CD4-positive, alpha-beta T cell (primary cell): Measurements from ENCODE around the gene IZUMO1. TPM values are rescaled to one million over a fixed set of nuclear protein-coding genes. Genes with fewer than 3 reads are reported as not detected.

Experiments used
- ATAC-seq: fragments of 200-7000 bp; cut with Tn5 transposase; one replicate; pipeline ENCODE4 v1.10.0; 2022; ENCODE audit warnings: mild to moderate bottlenecking; ENCODE audit not compliant: poor library complexity
- CTCF ChIA-PET: fragments of 350-600 bp; sonication (Branson Sonifier 250); formaldehyde crosslinking; loops from one replicate; lab custom pipeline; 2021; ENCODE audit warnings: antibody characterized with exemption, inconsistent platforms; lab: Charles Lee
- POLR2A ChIA-PET: fragments of 350-600 bp; sonication (Branson Sonifier 250); formaldehyde crosslinking; loops from one replicate; lab custom pipeline; 2021; ENCODE audit warnings: antibody characterized with exemption, inconsistent platforms; lab: Charles Lee
- DNase-seq, 14 experiments: peaks; one replicate each; pipeline ENCODE4 v3.0.0-alpha.2; 2013 to 2020; ENCODE audit warnings: mixed read lengths in 2 of 14
- H3K27ac ChIP-seq, 2 donors: one replicate each; pipeline versions ENCODE4 v1.5.1 to v1.7.0; 2013; ENCODE audit warnings: low read length in 2 of 2, low read depth in 1 of 2, mild to moderate bottlenecking in 1 of 2
- H3K27me3 ChIP-seq, 2 experiments: 1 replicate in 1 of 2; 2 replicates in 1 of 2; pipeline versions ENCODE4 v1.6.1 to v1.7.0; 2013; ENCODE audit warnings: low read length in 2 of 2, control low read depth in 1 of 2, mild to moderate bottlenecking in 1 of 2, moderate library complexity in 1 of 2; ENCODE audit not compliant: insufficient read depth in 2 of 2, control insufficient read depth in 1 of 2
- H3K36me3 ChIP-seq: one replicate; pipeline ENCODE4 v1.6.1; 2013; ENCODE audit warnings: low read length, control low read depth; ENCODE audit not compliant: insufficient read depth
- H3K4me1 ChIP-seq: one replicate; pipeline ENCODE4 v1.6.1; 2013; ENCODE audit warnings: low read length, control low read depth; ENCODE audit not compliant: insufficient read depth
- H3K4me3 ChIP-seq: one replicate; pipeline ENCODE4 v1.5.1; 2013; ENCODE audit warnings: mild to moderate bottlenecking, low read length, moderate library complexity
- H3K9me3 ChIP-seq, 2 experiments: 1 replicate in 1 of 2; 2 replicates in 1 of 2; pipeline versions ENCODE4 v1.6.1 to v1.7.0; 2013; ENCODE audit warnings: low read length in 2 of 2, mild to moderate bottlenecking in 2 of 2, control low read depth in 1 of 2, moderate library complexity in 1 of 2; ENCODE audit not compliant: control insufficient read depth in 1 of 2, insufficient read depth in 1 of 2
- H3K27ac Mint-ChIP-seq: one replicate; pipeline ENCODE4 v1.8.0; 2020; ENCODE audit warnings: mixed read lengths
- H3K27me3 Mint-ChIP-seq: one replicate; pipeline ENCODE4 v1.8.0; 2021; ENCODE audit warnings: mixed read lengths
- H3K36me3 Mint-ChIP-seq: one replicate; pipeline ENCODE4 v1.8.0; 2021; ENCODE audit warnings: low read depth, mixed read lengths
- H3K4me1 Mint-ChIP-seq: one replicate; pipeline ENCODE4 v1.8.0; 2021; ENCODE audit warnings: low read depth, mixed read lengths
- H3K4me3 Mint-ChIP-seq: one replicate; pipeline ENCODE4 v1.8.0; 2020; ENCODE audit warnings: mild to moderate bottlenecking, mixed read lengths
- H3K9me3 Mint-ChIP-seq: one replicate; pipeline ENCODE4 v1.8.0; 2020; ENCODE audit warnings: mixed read lengths
- intact Hi-C, 2 experiments: fragments of 100-400 bp; cut with DNase I in 1 of 2; cut with micrococcal nuclease in 1 of 2; formaldehyde crosslinking; loops; one replicate each; pipeline versions ENCODE4 v1.15.1 to v1.9.0; 2023 to 2025; cut with DNase I, micrococcal nuclease
- total RNA-seq, 174 experiments: library from RNA in 2 of 174; stranded (reverse) in 2 of 174; gene quantifications; one replicate each; pipeline ENCODE4 v1.2.3 and lab custom pipeline; 2021 to 2026
- TF ChIP-seq, protein P1 (sequence below): fragments of 200-600 bp; IDR thresholded peaks from one replicate; pipeline ENCODE4 v1.8.0; 2022; ENCODE audit warnings: antibody characterized with exemption, mild to moderate bottlenecking

Gene IZUMO1
- total RNA-seq, 2 experiments from 2014 or later, result not detected

DNA sequence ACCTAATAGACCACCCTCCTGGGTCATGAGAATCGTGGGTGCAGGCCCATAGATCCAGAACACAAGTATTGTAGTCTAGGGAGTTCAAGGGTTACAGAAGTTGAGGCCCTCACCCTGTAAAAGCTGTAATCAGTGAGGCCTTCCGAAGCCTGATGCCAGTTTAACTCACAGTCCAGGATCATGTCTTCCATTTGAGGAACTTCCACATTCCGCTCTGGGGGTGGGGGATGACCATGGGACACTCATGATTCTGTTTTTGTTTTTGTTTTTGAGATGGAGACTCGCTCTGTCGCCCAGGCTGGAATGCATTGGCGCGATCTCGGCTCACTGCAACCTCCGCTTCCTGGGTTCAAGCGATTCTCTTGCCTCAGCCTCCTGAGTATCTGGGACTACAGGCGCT, 4.6 kb downstream of the IZUMO1 start:
- no peaks in the 10 kb centered on the region for H3K36me3 Mint-ChIP-seq
- POLR2A ChIA-PET, result interaction anchor here (0.7 kb wide), 1 partner anchor 57 kb away, joined by 3 read pairs; no protein-coding TSS in a partner anchor

GRCh38 chr19:48741129-48741999, 5.3 kb downstream of the IZUMO1 start:
- CTCF ChIA-PET, result no interaction called here
- TF ChIP-seq, protein P1, sequence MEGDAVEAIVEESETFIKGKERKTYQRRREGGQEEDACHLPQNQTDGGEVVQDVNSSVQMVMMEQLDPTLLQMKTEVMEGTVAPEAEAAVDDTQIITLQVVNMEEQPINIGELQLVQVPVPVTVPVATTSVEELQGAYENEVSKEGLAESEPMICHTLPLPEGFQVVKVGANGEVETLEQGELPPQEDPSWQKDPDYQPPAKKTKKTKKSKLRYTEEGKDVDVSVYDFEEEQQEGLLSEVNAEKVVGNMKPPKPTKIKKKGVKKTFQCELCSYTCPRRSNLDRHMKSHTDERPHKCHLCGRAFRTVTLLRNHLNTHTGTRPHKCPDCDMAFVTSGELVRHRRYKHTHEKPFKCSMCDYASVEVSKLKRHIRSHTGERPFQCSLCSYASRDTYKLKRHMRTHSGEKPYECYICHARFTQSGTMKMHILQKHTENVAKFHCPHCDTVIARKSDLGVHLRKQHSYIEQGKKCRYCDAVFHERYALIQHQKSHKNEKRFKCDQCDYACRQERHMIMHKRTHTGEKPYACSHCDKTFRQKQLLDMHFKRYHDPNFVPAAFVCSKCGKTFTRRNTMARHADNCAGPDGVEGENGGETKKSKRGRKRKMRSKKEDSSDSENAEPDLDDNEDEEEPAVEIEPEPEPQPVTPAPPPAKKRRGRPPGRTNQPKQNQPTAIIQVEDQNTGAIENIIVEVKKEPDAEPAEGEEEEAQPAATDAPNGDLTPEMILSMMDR, result no peak
- DNase-seq (peak in 6 of 14 experiments; percentile 23 to 65 (median 30)), ATAC-seq (no peak)
- Mint-ChIP-seq H3K27me3 (peaks cover 15% of the 10 kb centered on the region), H3K36me3 (no peaks in the 10 kb centered on the region), H3K4me1 (peaks cover 28% of the 10 kb centered on the region), H3K4me3 (peak overlapping the region; percentile 58), H3K27ac (no peak overlapping the region), H3K9me3 (no peaks in the 10 kb centered on the region)
- H3K9me3 ChIP-seq, result peaks cover 0 to 10% of the 10 kb centered on the region in 2 experiments
- H3K4me3 ChIP-seq, result no peak overlapping the region
- H3K27me3 ChIP-seq, result peaks cover 11 to 21% of the 10 kb centered on the region in 2 experiments
- no peaks in the 10 kb centered on the region for H3K36me3 ChIP-seq
- H3K4me1 ChIP-seq, result peaks cover 37% of the 10 kb centered on the region
- H3K27ac ChIP-seq, result no peak overlapping the region
- POLR2A ChIA-PET, result interaction anchor here (0.7 kb wide), 1 partner anchor 57 kb away, joined by 3 read pairs; no protein-coding TSS in a partner anchor
- intact Hi-C loops, result no loop called here

More for the DNA sequence above, 4.6 kb downstream of the IZUMO1 start:
- H3K27me3 ChIP-seq, result peaks cover 12 to 25% of the 10 kb centered on the region in 2 experiments
- TF ChIP-seq, protein P1, result no peak
- peaks cover 0 to 10% of the 10 kb centered on the region in 2 experiments for H3K9me3 ChIP-seq
- CTCF ChIA-PET, result no interaction called here
- H3K4me1 ChIP-seq, result peaks cover 43% of the 10 kb centered on the region
- peaks cover 29% of the 10 kb centered on the region for H3K4me1 Mint-ChIP-seq
- no peak for DNase-seq
- H3K27ac Mint-ChIP-seq, result no peak overlapping the region
- intact Hi-C loops, result no loop called here
- H3K4me3 Mint-ChIP-seq, result no peak overlapping the region
- H3K36me3 ChIP-seq, result no peaks in the 10 kb centered on the region
- H3K9me3 Mint-ChIP-seq, result no peaks in the 10 kb centered on the region
- H3K27ac ChIP-seq, result no peak overlapping the region
- no peak for ATAC-seq
- H3K27me3 Mint-ChIP-seq, result peaks cover 15% of the 10 kb centered on the region
- no peak overlapping the region for H3K4me3 ChIP-seq

- H3K9me3 Mint-ChIP-seq, result no peaks in the 10 kb centered on the region
- ChIA-PET CTCF (no interaction called here), POLR2A (interaction anchor here (1.3 to 2.2 kb wide), 6 partner anchors 11 to 253 kb away, joined by 3 to 25 read pairs (median 11); partner anchors contain the start of genes CA11, FUT1, GYS1 and RUVBL2)
- peak within 1 kb of the TSS; percentile 58 for H3K4me3 Mint-ChIP-seq
- H3K36me3 ChIP-seq, result no peaks in the 10 kb centered on the region
- intact Hi-C loops, result no loop called here
- no peaks in the 10 kb centered on the region for H3K36me3 Mint-ChIP-seq
- H3K27me3 Mint-ChIP-seq, result peaks cover 5% of the 10 kb centered on the region
- H3K27ac ChIP-seq, result no peak within 1 kb of the TSS
- ATAC-seq (no peak), DNase-seq (peak in 2 of 14 experiments; percentile 18 to 45)
- peaks cover 25% of the 10 kb centered on the region for H3K4me1 Mint-ChIP-seq
- H3K27me3 ChIP-seq, result peaks cover under 1 to 12% of the 10 kb centered on the region in 2 experiments
- TF ChIP-seq, protein P1, result no peak
- H3K4me3 ChIP-seq, result peak within 1 kb of the TSS; percentile 20
- peaks cover 34% of the 10 kb centered on the region for H3K4me1 ChIP-seq
- peaks cover 0 to 7% of the 10 kb centered on the region in 2 experiments for H3K9me3 ChIP-seq
- no peak within 1 kb of the TSS for H3K27ac Mint-ChIP-seq
These were observed 6.3 kb downstream of the IZUMO1 start, which contains the start of gene RASIP1 for GRCh38 chr19:48740164-48740972. TSS of gene RASIP1 (minus strand) at chr19:48740610. CDS start at chr19:48740282, 328 bp downstream.
